Parathyroid adenoma (tissue), 2 donors: ENCODE results near the gene DZIP3.
"Not testable (repeated sequence)": the region's sequence is repeated elsewhere in the genome, so short reads cannot be mapped to it uniquely, and the experiment has no call there.

Experiments used
- H2AFZ ChIP-seq: fragments of 300-600 bp; sonication (generic); one replicate; pipeline ENCODE4 v1.7.0; 2017; ENCODE audit warnings: antibody characterized with exemption, mild to moderate bottlenecking
- H3K27ac ChIP-seq: fragments of 300-600 bp; sonication (generic); one replicate; pipeline ENCODE4 v1.7.0; 2017
- H3K27me3 ChIP-seq: fragments of 300-600 bp; sonication (generic); one replicate; pipeline ENCODE4 v1.7.0; 2017; ENCODE audit warnings: low read length; ENCODE audit not compliant: control insufficient read depth, insufficient read depth
- H3K36me3 ChIP-seq: fragments of 300-600 bp; sonication (generic); one replicate; pipeline ENCODE4 v1.7.0; 2017; ENCODE audit warnings: low read length; ENCODE audit not compliant: control insufficient read depth, insufficient read depth
- H3K4me1 ChIP-seq: fragments of 300-600 bp; sonication (generic); one replicate; pipeline ENCODE4 v1.7.0; 2017; ENCODE audit warnings: control low read depth
- H3K4me2 ChIP-seq: fragments of 300-600 bp; sonication (generic); one replicate; pipeline ENCODE4 v1.7.0; 2017; ENCODE audit warnings: low read length
- H3K4me3 ChIP-seq: fragments of 300-600 bp; sonication (generic); one replicate; pipeline ENCODE4 v1.7.0; 2017; ENCODE audit warnings: low read depth, low read length
- H3K79me2 ChIP-seq: fragments of 300-600 bp; sonication (generic); one replicate; pipeline ENCODE4 v1.7.0; 2017; ENCODE audit warnings: control low read depth
- H3K9ac ChIP-seq: fragments of 300-600 bp; sonication (generic); one replicate; pipeline ENCODE4 v1.7.0; 2017; ENCODE audit warnings: mild to moderate bottlenecking
- H3K9me3 ChIP-seq: fragments of 300-600 bp; sonication (generic); one replicate; pipeline ENCODE4 v1.7.0; 2017; ENCODE audit warnings: low read length; ENCODE audit not compliant: control insufficient read depth
- TF ChIP-seq, protein P1 (sequence below): fragments of 300-600 bp; sonication (generic); IDR thresholded peaks from one replicate; pipeline ENCODE4 v1.7.0; 2017; ENCODE audit warnings: antibody characterized with exemption, mild to moderate bottlenecking
- donor health status: primary hyperparathyroidism.

Gene DZIP3

DNA sequence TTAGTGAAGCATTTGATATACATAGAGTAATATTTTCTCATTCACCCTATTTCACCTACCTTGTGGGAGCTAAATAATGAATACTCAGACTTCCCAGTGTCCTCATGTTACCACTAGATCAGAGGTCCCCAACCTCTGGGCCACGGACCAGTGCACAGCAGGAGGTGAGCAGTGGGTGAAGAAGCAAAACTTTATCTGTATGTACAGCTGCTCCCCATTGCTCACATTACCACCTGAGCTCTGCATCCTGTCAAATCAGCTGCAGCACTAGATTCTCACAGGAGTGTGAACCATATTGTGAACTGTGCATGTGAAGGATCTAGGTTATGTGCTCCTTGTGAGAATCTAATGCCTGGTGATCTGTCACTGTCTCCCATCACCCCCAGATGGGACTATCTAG is 88.3 kb downstream of the DZIP3 start:
- Histone ChIP-seq H3K4me2 (no peak overlapping the region), H3K9ac (no peak overlapping the region), H3K79me2 (no peaks in the 10 kb centered on the region), H3K27ac (no peak overlapping the region), H3K36me3 (no peaks in the 10 kb centered on the region), H2AFZ (no peak overlapping the region), H3K4me3 (no peak overlapping the region), H3K27me3 (no peaks in the 10 kb centered on the region), H3K4me1 (no peaks in the 10 kb centered on the region), H3K9me3 (no peaks in the 10 kb centered on the region)
- TF ChIP-seq, protein P1, sequence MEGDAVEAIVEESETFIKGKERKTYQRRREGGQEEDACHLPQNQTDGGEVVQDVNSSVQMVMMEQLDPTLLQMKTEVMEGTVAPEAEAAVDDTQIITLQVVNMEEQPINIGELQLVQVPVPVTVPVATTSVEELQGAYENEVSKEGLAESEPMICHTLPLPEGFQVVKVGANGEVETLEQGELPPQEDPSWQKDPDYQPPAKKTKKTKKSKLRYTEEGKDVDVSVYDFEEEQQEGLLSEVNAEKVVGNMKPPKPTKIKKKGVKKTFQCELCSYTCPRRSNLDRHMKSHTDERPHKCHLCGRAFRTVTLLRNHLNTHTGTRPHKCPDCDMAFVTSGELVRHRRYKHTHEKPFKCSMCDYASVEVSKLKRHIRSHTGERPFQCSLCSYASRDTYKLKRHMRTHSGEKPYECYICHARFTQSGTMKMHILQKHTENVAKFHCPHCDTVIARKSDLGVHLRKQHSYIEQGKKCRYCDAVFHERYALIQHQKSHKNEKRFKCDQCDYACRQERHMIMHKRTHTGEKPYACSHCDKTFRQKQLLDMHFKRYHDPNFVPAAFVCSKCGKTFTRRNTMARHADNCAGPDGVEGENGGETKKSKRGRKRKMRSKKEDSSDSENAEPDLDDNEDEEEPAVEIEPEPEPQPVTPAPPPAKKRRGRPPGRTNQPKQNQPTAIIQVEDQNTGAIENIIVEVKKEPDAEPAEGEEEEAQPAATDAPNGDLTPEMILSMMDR = no peak

DNA sequence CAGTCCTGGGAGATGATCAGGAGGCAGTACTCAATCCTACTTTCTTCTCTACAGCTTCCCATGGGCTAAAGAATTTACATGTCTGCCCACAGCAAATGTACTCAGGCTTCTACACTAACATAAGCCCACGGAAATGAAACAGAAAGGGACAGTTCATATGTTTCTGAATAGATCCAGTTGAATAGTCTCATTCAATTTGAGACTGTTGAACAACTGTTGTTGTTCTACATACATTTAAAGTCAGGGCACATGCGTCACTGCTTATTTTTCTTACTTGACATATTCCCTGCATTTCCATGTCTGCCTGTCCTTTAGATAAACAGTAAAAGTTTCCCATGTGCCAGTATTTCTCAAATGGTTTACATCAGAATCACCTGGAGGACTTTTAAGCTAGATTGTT is 102.8 kb downstream of the DZIP3 start:
- H3K27ac ChIP-seq, H3K36me3 ChIP-seq: not testable (repeated sequence)

DNA sequence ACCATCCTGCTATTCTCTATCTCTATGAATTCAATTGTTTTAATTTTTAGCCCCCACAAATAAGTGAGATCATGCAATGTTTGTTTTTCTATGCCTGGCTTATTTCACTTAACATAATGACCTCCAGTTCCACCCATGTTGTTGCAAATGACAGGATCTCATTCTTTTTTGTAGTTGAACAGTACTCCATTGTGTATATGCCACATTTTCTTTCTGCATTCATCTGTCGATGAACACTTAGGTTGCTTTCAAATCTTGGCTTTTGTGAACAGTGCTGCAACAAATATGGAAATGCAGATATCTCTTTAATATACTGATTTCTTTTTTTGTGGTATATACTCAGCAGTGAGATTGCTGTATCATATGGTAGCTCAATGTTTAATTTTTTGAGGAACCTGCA is 108.9 kb downstream of the DZIP3 start:
- Histone ChIP-seq H3K4me2 (no peak overlapping the region), H2AFZ (no peak overlapping the region), H3K27ac (no peak overlapping the region), H3K9ac (no peak overlapping the region), H3K79me2 (no peaks in the 10 kb centered on the region), H3K36me3 (no peaks in the 10 kb centered on the region), H3K4me3 (no peak overlapping the region), H3K9me3 (no peaks in the 10 kb centered on the region), H3K4me1 (no peaks in the 10 kb centered on the region), H3K27me3 (no peaks in the 10 kb centered on the region)
- TF ChIP-seq, protein P1 = no peak

More for the DNA sequence above, 102.8 kb downstream of the DZIP3 start:
- not testable (repeated sequence) for H3K4me2 ChIP-seq, H3K9me3 ChIP-seq, H3K4me1 ChIP-seq, H3K9ac ChIP-seq, H3K79me2 ChIP-seq, H3K27me3 ChIP-seq, H2AFZ ChIP-seq, H3K4me3 ChIP-seq

DNA sequence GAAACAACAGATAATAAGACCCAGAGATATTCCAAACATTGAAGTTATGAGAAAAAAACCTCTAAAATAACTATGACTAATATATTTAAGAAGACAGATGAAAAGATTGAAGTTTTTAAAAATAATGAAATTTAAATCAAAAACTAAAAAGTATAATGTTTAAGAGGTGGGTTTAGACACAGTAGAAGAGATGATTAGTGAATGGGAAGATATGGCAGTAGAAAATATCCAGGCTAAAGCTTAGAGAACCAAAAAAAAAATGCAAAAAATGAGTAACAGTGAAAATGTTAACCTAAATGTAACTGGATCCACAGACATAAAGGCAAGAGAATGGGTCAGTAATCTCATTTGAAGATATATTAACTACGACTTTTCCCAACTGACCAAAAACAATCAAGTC is 115.5 kb downstream of the DZIP3 start:
- Histone ChIP-seq H3K79me2 (no peaks in the 10 kb centered on the region), H3K27ac (no peak overlapping the region), H3K9me3 (no peaks in the 10 kb centered on the region), H3K4me1 (no peaks in the 10 kb centered on the region), H2AFZ (no peak overlapping the region), H3K9ac (no peak overlapping the region), H3K36me3 (no peaks in the 10 kb centered on the region), H3K4me2 (no peak overlapping the region), H3K4me3 (no peak overlapping the region), H3K27me3 (no peaks in the 10 kb centered on the region)
- TF ChIP-seq, protein P1 = no peak

DNA sequence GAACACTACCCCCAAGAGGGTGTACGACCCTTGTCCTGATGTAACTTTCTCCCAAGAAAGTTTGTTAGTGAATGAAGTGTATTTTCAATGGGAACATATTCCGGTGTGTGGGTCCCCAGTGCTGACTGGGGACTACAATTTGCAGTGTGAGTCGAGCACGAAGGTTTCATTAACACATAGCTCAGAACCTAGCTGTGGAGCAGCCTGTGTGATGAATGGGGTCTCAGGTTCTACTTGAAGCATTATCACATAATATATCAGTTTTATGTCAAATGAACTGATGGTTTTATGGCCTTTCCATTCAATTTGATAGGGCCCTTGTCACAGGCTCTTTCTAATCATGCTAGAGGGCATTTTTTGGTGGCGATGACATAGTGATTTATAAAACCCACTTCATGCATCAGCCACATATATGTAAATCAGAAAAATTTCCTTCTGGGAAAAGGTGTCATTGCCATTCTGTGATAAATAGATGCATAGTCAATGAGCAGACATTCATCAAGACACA is 123.5 kb downstream of the DZIP3 start:
- TF ChIP-seq, protein P1 = no peak

More for the DNA sequence above, 123.5 kb downstream of the DZIP3 start:
- H3K27ac ChIP-seq = no peak overlapping the region
- H3K79me2 ChIP-seq = no peaks in the 10 kb centered on the region
- no peak overlapping the region for H3K4me3 ChIP-seq
- no peaks in the 10 kb centered on the region for H3K4me1 ChIP-seq
- no peak overlapping the region for H3K4me2 ChIP-seq
- H3K9ac ChIP-seq = no peak overlapping the region
- H2AFZ ChIP-seq = no peak overlapping the region
- H3K27me3 ChIP-seq = no peaks in the 10 kb centered on the region
- H3K9me3 ChIP-seq = no peaks in the 10 kb centered on the region
- no peaks in the 10 kb centered on the region for H3K36me3 ChIP-seq
